GM18520 (cell line): ENCODE measurements around the gene CASK.

Experiments used
- ATAC-seq: cut with Tn5 transposase; IDR thresholded peaks from one replicate; pipeline ENCODE4 v1.9.1; 2021; ENCODE audit not compliant: unreplicated experiment

The CASK gene

DNA sequence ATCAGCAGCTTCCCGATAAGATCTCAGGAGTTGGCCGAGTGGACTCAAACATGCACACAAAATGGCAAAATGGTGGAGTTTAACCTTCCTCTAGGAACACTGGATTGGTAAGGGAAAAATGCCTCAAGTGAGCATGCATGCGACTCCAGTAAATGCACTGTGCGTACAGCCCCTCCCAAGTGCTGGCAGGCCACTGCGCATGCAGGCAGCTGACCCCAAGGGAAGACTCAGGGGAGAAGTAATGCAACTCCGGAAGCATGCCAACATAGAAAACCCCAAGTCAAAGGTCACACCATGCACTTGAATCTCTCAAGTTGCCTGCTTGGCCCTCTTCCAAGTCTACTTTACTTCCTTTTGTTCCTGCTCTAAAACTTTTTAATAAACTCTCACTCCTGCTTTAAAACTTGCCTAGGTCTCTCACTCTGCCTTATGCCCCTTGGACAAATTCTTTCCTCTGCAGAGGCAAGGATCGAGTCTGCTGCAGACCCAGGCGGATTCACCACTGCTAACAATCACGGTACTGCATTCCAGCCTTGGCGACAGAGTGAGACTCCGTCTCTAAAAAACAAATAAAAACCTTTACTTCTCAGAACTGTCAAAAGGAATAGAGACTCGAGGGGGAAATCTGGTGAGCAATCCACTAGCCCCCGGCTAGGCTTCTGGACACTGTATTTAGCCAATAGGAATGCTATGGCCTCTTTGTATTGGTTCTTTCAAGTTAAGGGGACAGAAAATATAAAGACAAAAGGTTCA, 442.7 kb downstream of the CASK start:
- no peak for ATAC-seq

DNA sequence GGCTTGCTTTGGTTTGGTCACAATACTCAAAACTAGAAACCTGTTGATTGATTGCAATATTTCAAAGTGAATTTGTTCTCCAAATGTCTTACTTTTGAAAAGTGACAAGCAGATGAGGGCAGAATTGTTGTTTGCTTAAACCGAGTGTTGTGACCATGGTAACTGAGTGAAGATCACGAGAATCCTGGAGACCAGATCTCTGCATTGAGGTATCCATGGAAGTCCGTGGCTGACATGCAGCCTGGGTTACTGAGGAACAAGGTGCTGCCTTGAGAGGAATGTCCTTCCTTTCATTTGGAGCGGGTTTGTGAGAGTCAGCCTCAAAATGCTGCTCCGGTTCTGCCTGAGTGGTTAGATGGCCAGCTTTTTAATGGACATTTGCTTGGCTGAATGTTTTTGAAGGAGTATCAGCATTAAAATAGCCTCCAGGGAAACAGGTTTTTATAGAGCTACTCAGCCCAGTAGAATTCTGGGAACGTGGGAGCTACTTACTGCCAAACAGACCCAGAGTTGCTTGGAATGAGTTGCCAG, 444.9 kb downstream of the CASK start:
- no peak for ATAC-seq

DNA sequence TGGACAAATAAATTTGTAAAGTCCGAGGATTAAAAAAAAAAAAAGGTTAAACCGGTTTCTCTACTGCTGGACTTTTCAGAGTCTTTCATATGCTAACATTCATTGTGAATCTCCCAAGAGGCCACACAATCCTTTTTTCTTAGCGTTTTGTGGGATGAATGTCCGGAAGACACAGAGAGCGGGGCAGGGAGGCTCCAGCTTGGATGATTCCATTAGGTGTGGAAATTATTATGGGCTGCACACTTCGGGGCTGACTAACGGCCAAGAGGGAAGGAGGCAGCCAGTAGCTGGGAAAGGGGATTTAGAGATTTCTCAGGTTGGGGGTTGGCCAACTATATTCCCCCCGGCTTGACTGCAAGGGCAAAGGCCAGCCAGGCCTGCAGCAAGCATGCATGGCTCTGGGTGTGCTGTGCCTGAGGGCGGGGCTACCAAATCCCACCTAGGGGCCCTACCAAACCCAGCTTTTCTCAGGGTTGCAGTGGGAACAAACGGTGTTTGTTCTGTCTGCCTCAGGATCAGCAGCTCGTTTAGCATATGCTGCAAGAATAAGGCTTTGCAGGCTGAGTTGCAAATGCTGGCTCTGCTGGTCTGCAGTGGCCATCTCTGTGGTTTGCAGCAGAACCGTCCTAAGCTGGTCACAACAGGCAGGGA, 447.6 kb downstream of the CASK start:
- no peak for ATAC-seq

DNA sequence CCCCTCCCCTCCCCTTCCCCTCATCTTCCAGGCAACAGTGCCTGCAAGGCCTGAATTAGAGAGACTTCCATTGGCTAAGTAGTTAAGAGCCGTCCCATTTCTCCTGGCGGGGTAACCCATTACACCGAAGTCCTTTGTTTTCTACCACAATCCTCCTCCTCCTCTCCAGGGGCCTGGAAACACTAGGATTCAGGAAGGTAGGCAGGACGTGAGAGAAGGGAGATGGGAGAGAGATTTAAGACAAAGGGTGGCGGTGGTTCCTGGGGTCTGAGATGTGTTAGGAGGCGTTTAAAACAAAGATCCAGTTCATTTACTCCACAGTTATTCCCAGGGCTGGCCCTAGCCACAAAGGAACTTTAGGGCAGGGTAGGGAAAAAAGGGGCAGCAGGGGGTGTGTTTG, 448.2 kb downstream of the CASK start:
- ATAC-seq: no peak

DNA sequence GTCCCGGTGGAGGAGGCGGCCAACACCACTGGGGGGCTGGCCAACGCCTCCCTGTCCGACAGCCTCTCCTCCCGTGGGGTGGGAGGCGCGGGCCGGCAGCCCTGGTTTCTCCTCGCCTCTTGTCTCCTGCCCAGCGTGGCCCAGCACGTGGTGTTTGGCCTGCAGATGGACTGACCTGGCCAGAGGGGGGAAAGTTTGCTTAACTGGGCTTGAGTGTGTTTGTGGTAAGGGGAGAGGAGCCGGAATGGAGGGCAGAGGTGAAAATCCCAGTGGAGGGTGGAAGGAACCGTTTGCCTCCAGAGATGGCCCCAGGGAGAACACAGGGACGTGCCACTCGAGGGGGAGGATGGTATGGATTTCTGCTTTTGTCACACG, 448.6 kb downstream of the CASK start:
- ATAC-seq: no peak

DNA sequence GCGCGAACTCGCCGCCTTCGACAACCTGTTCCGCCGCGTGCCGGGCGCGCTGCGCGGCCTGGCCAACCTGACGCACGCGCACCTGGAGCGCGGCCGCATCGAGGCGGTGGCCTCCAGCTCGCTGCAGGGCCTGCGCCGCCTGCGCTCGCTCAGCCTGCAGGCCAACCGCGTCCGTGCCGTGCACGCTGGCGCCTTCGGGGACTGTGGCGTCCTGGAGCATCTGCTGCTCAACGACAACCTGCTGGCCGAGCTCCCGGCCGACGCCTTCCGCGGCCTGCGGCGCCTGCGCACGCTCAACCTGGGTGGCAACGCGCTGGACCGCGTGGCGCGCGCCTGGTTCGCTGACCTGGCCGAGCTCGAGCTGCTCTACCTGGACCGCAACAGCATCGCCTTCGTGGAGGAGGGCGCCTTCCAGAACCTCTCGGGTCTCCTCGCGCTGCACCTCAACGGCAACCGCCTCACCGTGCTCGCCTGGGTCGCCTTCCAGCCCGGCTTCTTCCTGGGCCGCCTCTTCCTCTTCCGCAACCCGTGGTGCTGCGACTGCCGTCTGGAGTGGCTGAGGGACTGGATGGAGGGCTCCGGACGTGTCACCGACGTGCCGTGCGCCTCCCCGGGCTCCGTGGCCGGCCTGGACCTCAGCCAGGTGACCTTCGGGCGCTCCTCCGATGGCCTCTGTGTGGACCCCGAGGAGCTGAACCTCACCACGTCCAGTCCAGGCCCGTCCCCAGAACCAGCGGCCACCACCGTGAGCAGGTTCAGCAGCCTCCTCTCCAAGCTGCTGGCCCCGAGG, 449.2 kb downstream of the CASK start:
- ATAC-seq: no peak

DNA sequence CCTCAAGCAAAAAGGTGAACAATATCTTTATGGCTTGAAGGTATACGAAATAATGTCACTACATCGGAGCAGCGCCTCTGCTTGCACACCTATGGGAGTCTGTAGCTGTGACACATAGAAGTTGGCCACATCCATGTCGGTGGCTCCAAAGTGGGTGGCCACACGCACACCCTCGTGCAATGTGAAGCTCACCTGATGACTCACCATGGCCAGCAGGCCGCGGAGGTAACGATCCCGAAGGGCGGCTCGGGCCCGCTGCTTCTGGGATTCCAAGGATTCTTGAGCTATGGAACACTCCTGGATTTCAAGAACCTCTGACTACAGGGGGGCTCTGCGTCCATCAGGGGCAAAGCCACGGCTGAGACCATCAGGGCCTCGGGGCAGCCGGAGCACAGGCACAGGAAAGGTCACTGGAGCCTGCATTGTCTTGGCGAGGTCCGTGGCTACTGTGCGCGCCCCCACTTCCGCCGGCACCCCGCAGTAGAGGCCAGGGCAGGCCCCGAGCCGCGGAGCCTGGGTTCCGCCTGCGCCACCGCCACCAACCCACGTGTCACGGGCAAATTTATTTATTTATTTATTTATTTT, 451.0 kb downstream of the CASK start:
- no peak for ATAC-seq

DNA sequence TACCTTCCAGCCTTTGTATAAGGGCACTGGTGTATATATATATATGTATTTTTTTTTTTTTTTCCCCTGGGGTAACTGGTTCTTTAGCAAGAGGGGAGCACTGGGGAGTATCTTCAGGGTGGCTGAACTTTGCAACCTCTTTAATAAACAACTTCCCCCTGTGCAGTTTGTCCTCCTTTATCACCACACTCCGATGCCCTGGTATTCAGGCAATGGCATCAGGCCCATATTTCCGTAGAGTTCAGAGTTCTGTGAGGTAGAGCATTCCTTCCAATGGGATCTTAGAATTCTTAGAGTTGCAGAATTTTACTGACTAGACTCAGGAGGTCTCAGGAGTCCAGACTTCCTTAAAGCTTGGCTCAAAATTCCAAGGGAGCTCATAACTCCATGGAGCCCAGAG, 451.6 kb downstream of the CASK start:
- ATAC-seq: no peak

DNA sequence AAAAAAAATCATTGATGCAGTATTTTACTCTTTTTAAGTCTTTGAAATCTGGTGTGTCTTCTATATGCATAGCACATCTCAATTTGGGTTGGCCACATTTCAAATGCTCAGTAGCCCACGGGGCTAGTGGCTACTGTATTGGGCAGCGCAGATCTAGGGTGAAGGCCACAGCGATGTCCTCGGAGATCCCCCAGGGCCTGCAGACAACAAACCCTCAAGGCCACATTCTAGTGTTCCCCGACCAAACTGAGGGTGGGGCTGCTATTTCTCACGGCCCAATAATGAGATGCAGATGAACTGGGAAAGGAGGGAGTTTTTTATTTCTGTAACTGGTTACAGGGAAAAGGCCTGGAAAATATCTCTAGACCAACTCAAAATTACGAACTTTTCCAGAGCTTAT, 452.6 kb downstream of the CASK start:
- no peak for ATAC-seq

DNA sequence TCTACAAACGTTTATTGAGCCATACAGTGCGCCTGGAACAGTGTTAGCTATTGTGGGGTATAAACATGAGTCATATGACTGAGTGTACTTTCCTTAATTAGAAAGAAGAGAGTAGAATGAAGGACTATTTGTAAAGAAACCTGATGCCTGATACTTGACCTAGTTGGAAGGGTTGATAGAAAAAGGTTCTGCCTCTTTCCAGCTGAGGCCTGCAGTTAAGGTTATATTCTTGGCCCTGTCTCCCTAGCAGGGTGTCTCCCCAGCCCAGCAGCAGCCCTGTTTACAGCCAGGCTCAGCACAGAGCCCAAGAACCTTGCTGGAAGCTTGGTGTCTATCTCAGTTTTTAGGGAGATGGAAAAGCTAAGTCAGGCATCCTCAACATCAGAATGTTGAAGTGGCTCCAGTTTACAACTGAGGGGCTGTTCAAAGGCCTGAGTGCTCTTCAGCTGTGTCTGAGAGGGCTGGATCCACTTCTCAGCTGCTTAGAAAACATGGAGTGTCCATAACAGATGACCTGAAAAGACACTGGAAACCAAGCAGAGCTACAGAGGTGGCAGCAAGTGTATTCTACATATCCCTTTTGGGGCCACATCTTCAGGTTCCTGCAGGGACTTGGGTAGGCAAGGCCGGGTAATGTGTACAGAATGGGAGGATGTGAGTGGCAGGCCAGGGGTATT, 454.6 kb downstream of the CASK start:
- ATAC-seq: no peak
